ENCODE results near the gene DOHH.

Gene DOHH

GRCh38 chr19:3507371-3508120 is 7.1 kb upstream of the DOHH start:
- ATAC-seq (ENCODE audit: low read depth) (no peak), DNase-seq (ENCODE audit: low spot score in 2 of 2) (no peak)
- Mint-ChIP-seq H3K4me1 (peaks cover 28% of the 10 kb centered on the region), H3K36me3 (peaks cover 7% of the 10 kb centered on the region), H3K9me3 (no peaks in the 10 kb centered on the region), H3K4me3 (peak overlapping the region; percentile 92), H3K27me3 (no peaks in the 10 kb centered on the region), H3K27ac (peak overlapping the region; percentile 83)

DNA sequence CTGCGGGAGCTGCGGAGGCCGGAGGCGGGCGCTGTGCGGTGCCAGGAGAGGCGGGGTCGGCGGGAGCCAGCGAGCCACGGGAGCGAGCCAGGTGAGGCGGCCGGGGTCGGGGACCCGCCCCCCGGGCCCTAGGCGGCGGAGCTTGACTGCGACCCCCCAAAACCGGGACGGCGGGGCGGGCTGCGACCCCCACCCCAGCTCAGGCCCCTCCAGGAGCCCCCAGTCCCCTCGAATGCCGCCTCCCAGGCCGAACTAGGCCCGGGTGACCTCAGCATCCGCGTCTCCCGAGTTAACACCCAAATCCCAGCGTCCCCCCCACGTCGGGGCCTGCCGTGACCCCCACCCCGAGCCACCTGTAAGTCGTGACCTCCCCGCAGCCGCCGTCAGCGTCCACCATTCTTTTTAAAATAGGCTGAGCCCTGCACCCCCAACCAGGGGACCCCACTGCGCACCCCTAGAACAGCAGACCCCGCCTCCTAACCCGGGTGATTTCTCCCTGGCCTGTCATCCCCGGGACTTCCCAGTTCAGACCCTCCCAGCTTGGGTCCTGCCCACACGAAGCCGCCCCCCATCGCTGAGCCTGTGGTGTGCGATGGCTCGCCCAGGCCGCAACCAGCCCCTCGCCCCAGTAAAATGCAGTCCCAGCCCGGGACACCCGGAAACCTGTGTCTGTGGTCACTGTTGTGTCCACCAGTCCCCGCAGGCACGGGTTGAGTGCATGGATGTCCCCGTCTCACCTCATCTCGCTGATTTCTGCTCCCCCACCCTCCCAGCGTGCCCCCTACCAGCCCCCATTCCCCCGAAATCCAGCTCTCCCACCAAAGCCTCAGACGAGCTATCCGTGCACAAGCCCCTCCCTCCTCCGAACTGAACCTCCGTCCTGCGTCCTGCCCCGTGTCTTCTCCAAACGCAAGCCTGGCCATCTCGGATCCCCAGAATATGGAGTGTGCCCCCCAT is 6.2 kb upstream of the DOHH start:
- Mint-ChIP-seq H3K4me3 (peak overlapping the region; percentile 92), H3K27ac (peak overlapping the region; percentile 96), H3K4me1 (peaks cover 26% of the 10 kb centered on the region), H3K27me3 (no peaks in the 10 kb centered on the region), H3K36me3 (peaks cover 5% of the 10 kb centered on the region), H3K9me3 (no peaks in the 10 kb centered on the region)
- DNase-seq (ENCODE audit: low spot score in 2 of 2): peak in 1 of 2 donors; percentile 34
- no peak for ATAC-seq (ENCODE audit: low read depth)

GRCh38 chr19:3505598-3506383 is 5.3 kb upstream of the DOHH start, which contains the start of gene FZR1:
TSS of gene FZR1 (plus strand) at chr19:3506311. CDS start at chr19:3522990, 16,679 bp downstream.
- ATAC-seq (ENCODE audit: low read depth) (peak; percentile 90), DNase-seq (ENCODE audit: low spot score in 2 of 2) (peak; percentile 96 to 99)
- Mint-ChIP-seq H3K4me3 (peak within 1 kb of the TSS; percentile 92), H3K36me3 (peaks cover 5% of the 10 kb centered on the region), H3K4me1 (peaks cover 29% of the 10 kb centered on the region), H3K27me3 (no peaks in the 10 kb centered on the region), H3K9me3 (no peaks in the 10 kb centered on the region), H3K27ac (peak within 1 kb of the TSS; percentile 96)

- Mint-ChIP-seq H3K4me1 (peaks cover 26% of the 10 kb centered on the region), H3K27me3 (no peaks in the 10 kb centered on the region), H3K27ac (peak overlapping the region; percentile 96), H3K4me3 (peak overlapping the region; percentile 38), H3K9me3 (no peaks in the 10 kb centered on the region), H3K36me3 (peaks cover 2% of the 10 kb centered on the region)
- DNase-seq (ENCODE audit: low spot score in 2 of 2) (no peak), ATAC-seq (ENCODE audit: low read depth) (no peak)
These were observed 4.3 kb upstream of the DOHH start for GRCh38 chr19:3504735-3505134.

DNA sequence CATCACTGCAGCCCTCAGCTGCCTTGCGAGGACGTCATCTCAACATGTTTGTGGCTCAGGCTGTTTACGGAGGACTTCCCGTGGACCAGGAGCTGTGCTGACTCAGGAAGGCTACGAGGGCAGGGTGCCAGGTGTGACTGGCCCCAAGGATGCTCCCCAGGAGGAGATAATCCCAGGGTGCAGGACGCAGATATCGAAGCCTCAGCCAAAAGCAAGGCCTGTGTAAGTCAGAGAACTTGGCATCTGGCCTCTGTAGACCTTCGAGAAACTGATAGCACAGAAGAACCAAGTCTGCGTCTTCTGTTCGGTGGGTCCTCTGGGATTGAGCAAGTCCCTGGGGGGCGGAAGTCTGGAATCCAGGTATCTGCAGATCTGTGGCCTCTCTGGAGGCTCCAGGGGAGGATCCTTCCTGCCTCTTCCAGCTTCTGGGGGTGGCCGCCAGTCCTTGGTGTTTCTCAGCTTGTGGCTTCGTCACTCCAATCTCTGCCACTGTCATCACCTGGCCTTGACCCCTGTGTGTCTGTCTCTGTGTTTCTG is 2.6 kb upstream of the DOHH start:
- no peaks in the 10 kb centered on the region for H3K27me3 Mint-ChIP-seq
- no peaks in the 10 kb centered on the region for H3K9me3 Mint-ChIP-seq
- no peak overlapping the region for H3K4me3 Mint-ChIP-seq
- peaks cover 22% of the 10 kb centered on the region for H3K4me1 Mint-ChIP-seq
- ATAC-seq (ENCODE audit: low read depth): no peak
- DNase-seq (ENCODE audit: low spot score in 2 of 2): no peak
- H3K27ac Mint-ChIP-seq: no peak overlapping the region
- no peaks in the 10 kb centered on the region for H3K36me3 Mint-ChIP-seq

DNA sequence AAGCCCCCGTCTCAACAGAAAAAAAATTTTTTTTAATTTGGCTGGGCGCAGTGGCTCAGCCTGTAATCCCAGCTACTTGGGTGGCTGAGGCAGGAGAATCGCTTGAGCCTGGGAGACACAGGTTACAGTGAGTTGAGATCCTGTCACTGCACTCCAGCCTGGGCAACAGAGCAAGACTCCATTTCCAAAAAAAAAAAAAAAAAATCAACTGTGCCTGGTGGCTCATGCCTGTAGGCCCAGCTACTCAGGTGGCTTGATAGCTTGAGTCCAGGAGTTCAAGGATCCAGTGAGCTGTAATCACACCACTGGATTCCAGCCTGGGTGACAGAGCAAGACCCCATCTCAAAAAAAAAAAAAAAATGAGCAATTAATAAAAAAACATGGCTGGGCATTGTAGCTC is 1.3 kb upstream of the DOHH start:
- no peaks in the 10 kb centered on the region for H3K27me3 Mint-ChIP-seq
- DNase-seq (ENCODE audit: low spot score in 2 of 2) (no peak), ATAC-seq (ENCODE audit: low read depth) (no peak)
- H3K36me3 Mint-ChIP-seq: peaks cover 4% of the 10 kb centered on the region
- H3K9me3 Mint-ChIP-seq: no peaks in the 10 kb centered on the region
- H3K4me1 Mint-ChIP-seq: peaks cover 17% of the 10 kb centered on the region
- H3K27ac Mint-ChIP-seq: no peak overlapping the region
- H3K4me3 Mint-ChIP-seq: no peak overlapping the region

GRCh38 chr19:3499738-3500428 is 591 bp downstream of the DOHH start:
- DNase-seq (ENCODE audit: low spot score in 2 of 2): no peak
- peak overlapping the region; percentile 97 for H3K27ac Mint-ChIP-seq
- peaks cover 9% of the 10 kb centered on the region for H3K36me3 Mint-ChIP-seq
- no peaks in the 10 kb centered on the region for H3K9me3 Mint-ChIP-seq
- H3K4me1 Mint-ChIP-seq: peaks cover 16% of the 10 kb centered on the region
- H3K4me3 Mint-ChIP-seq: peak overlapping the region; percentile 92
- ATAC-seq (ENCODE audit: low read depth): no peak
- no peaks in the 10 kb centered on the region for H3K27me3 Mint-ChIP-seq

GRCh38 chr19:3497757-3498520 is 2.5 kb downstream of the DOHH start:
- H3K4me3 Mint-ChIP-seq: no peak overlapping the region
- no peaks in the 10 kb centered on the region for H3K9me3 Mint-ChIP-seq
- H3K27ac Mint-ChIP-seq: no peak overlapping the region
- H3K4me1 Mint-ChIP-seq: peaks cover 11% of the 10 kb centered on the region
- ATAC-seq (ENCODE audit: low read depth) (no peak), DNase-seq (ENCODE audit: low spot score in 2 of 2) (no peak)
- peaks cover 13% of the 10 kb centered on the region for H3K36me3 Mint-ChIP-seq
- H3K27me3 Mint-ChIP-seq: no peaks in the 10 kb centered on the region

GRCh38 chr19:3496392-3497273 is 3.8 kb downstream of the DOHH start:
- ATAC-seq (ENCODE audit: low read depth) (no peak), DNase-seq (ENCODE audit: low spot score in 2 of 2) (no peak)
- Mint-ChIP-seq H3K4me3 (no peak overlapping the region), H3K36me3 (peaks cover 19% of the 10 kb centered on the region), H3K9me3 (no peaks in the 10 kb centered on the region), H3K27ac (no peak overlapping the region), H3K27me3 (no peaks in the 10 kb centered on the region), H3K4me1 (peaks cover 11% of the 10 kb centered on the region)

DNA sequence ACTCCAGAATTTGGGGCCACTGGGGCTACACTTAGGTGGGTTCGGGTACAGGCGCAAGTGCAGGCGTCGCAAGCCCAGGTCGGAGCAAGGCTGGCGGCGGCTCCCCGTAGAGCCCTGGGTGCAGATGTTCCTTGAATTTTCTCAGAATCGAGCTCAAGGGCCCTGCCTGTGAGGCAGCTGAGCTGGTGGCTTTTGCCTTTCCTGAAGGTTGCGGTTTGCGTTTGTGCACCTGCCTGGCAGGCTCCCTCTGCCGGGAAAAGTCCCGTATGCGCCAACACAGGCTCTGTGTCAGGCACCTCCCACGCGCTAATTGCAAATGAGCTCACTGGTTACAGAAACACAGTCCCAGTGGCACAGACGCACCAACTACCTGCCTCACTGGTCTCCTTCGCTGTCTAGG is 5.9 kb downstream of the DOHH start:
- no peak for ATAC-seq (ENCODE audit: low read depth)
- H3K4me3 Mint-ChIP-seq: no peak overlapping the region
- H3K36me3 Mint-ChIP-seq: peaks cover 22% of the 10 kb centered on the region

DNA sequence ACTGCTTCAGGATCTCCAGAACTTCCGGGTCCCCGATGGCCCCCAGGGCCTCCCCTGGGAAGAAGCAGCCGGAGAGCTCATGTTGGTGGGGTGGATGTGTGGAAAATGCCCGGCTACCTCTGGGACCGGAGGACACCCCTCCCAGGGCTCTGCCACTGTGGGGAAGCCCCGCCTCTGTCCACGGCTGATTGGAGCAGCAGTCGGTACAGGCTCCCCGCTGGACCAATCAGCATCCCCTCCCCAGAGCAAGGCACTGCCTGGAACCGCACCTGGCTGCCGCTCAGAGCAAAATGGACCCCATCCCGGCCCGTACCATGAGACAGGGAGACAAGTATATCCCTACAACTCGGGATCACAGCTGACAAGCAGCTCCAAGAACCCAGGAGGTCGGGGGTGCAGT is 6.4 kb downstream of the DOHH start:
- no peak overlapping the region for H3K4me3 Mint-ChIP-seq
- DNase-seq (ENCODE audit: low spot score in 2 of 2) (no peak), ATAC-seq (ENCODE audit: low read depth) (no peak)
- H3K27me3 Mint-ChIP-seq: no peaks in the 10 kb centered on the region
- peaks cover 6% of the 10 kb centered on the region for H3K4me1 Mint-ChIP-seq
- no peak overlapping the region for H3K27ac Mint-ChIP-seq
- H3K36me3 Mint-ChIP-seq: peaks cover 22% of the 10 kb centered on the region
- H3K9me3 Mint-ChIP-seq: no peaks in the 10 kb centered on the region

More for the DNA sequence above, 5.9 kb downstream of the DOHH start:
- no peaks in the 10 kb centered on the region for H3K9me3 Mint-ChIP-seq
- peaks cover 9% of the 10 kb centered on the region for H3K4me1 Mint-ChIP-seq
- no peaks in the 10 kb centered on the region for H3K27me3 Mint-ChIP-seq
- H3K27ac Mint-ChIP-seq: no peak overlapping the region
- DNase-seq (ENCODE audit: low spot score in 2 of 2): no peak

DNA sequence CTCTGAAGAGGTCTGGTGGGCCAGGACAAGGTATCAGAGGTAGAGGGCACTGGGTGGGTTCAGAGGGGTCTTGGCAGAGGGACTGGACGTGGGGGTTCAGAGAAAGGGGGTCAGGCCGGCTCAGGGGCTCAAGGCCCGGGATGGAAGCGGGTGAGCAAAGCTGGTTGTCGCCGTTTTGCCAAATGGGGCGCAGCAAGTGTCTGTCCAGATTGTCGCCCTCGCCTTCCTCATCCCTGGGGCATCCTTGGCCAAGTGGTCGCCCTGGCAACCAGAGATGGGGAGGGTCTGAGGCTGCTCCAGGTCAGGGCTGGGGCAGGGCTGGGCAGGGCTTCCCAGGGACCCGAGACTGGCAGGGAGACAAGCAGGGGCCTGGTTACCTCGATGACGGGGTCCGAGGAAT is 6.8 kb downstream of the DOHH start:
- Mint-ChIP-seq H3K4me3 (no peak overlapping the region), H3K36me3 (peaks cover 22% of the 10 kb centered on the region)
- no peak for ATAC-seq (ENCODE audit: low read depth)

More for the DNA sequence above, 6.8 kb downstream of the DOHH start:
- no peak for DNase-seq (ENCODE audit: low spot score in 2 of 2)
- H3K9me3 Mint-ChIP-seq: no peaks in the 10 kb centered on the region
- H3K4me1 Mint-ChIP-seq: peaks cover 5% of the 10 kb centered on the region
- H3K27me3 Mint-ChIP-seq: no peaks in the 10 kb centered on the region
- no peak overlapping the region for H3K27ac Mint-ChIP-seq
